GM18861 (cell line): ENCODE results near the gene TOM1L2.

ENCODE experiments used
- ATAC-seq: cut with Tn5 transposase; IDR thresholded peaks from one replicate; pipeline ENCODE4 v1.9.1; 2021; ENCODE audit not compliant: unreplicated experiment

Gene TOM1L2

GRCh38 chr17:17837966-17838962 is 133.9 kb downstream of the TOM1L2 start:
- no peak for ATAC-seq

GRCh38 chr17:17837380-17837821 is 134.8 kb downstream of the TOM1L2 start:
- ATAC-seq, result no peak

- ATAC-seq, result peak; percentile 12
These were observed 135.3 kb downstream of the TOM1L2 start, which contains the start of gene SREBF1 for GRCh38 chr17:17836818-17837379. Gene SREBF1, minus strand, starts transcription at chr17:17836986. Its CDS starts 169 bp downstream, at chr17:17836817.

GRCh38 chr17:17836250-17836817 is 135.9 kb downstream of the TOM1L2 start:
- ATAC-seq, result peak; percentile 57

- ATAC-seq, result no peak
These were observed 136.6 kb downstream of the TOM1L2 start for GRCh38 chr17:17835415-17836249.

GRCh38 chr17:17834974-17835373 is 137.2 kb downstream of the TOM1L2 start:
- ATAC-seq, result no peak

- no peak for ATAC-seq
These were observed 138.4 kb downstream of the TOM1L2 start for GRCh38 chr17:17833658-17834357.

GRCh38 chr17:17832032-17832363 is 140.2 kb downstream of the TOM1L2 start:
- ATAC-seq, result no peak

- ATAC-seq, result no peak
These were observed 140.8 kb downstream of the TOM1L2 start for GRCh38 chr17:17831208-17832031.

- ATAC-seq, result no peak
These were observed 141.4 kb downstream of the TOM1L2 start for GRCh38 chr17:17830740-17831207.

- no peak for ATAC-seq
These were observed 142.0 kb downstream of the TOM1L2 start for GRCh38 chr17:17830269-17830567.

GRCh38 chr17:17827826-17828621 is 144.2 kb downstream of the TOM1L2 start:
- ATAC-seq, result no peak

GRCh38 chr17:17826942-17827785 is 145.0 kb downstream of the TOM1L2 start:
- no peak for ATAC-seq

- no peak for ATAC-seq
These were observed 145.9 kb downstream of the TOM1L2 start for GRCh38 chr17:17826342-17826713.

- no peak for ATAC-seq
These were observed 147.2 kb downstream of the TOM1L2 start for GRCh38 chr17:17824783-17825614.

GRCh38 chr17:17824119-17824782 is 147.9 kb downstream of the TOM1L2 start:
- ATAC-seq, result peak; percentile 4
